IMR-90 (cell line): ENCODE data around the gene KYAT1. TPM values are rescaled to one million over a fixed set of nuclear protein-coding genes. Genes with fewer than 3 reads are reported as not detected.

ENCODE experiments used
- ATAC-seq: fragments of 200-7000 bp; cut with Tn5 transposase; 2 replicates; pipeline ENCODE4 v1.9.1; 2020; ENCODE audit warnings: low read depth, mild to moderate bottlenecking, moderate library complexity
- BruUV-seq: library from RNA; stranded (reverse); fragments of 400-500 nt; replicated peaks from 2 replicates; lab custom pipeline; 2021; lab: Mats Ljungman, UMichigan
- CTCF ChIA-PET: fragments of 300-600 bp; formaldehyde crosslinking; extraction: SDS; loops from one replicate; lab custom pipeline; 2021; ENCODE audit warnings: antibody characterized with exemption; lab: Yijun Ruan, JAX
- POLR2A ChIA-PET: fragments of 300-600 bp; sonication (Branson Sonifier 250); formaldehyde crosslinking; loops from one replicate; lab custom pipeline; 2022; ENCODE audit warnings: antibody characterized with exemption; ENCODE audit not compliant: unreplicated experiment; lab: Charles Lee
- DNase-seq: peaks from one replicate; pipeline ENCODE4 v3.0.0; 2013
- H2AFZ ChIP-seq: replicated peaks from 2 replicates; pipeline ENCODE3; 2013; ENCODE audit warnings: low read length, mild to moderate bottlenecking; ENCODE audit not compliant: poor library complexity
- H2AK5ac ChIP-seq: 2 replicates; pipeline ENCODE4 v1.6.1; 2013; ENCODE audit warnings: low read depth, low read length, inconsistent platforms
- H2AK9ac ChIP-seq: replicated peaks from 2 replicates; pipeline ENCODE3; 2013; ENCODE audit warnings: mild to moderate bottlenecking, low read depth, low read length, moderate library complexity; ENCODE audit not compliant: poor library complexity
- H2BK120ac ChIP-seq: 2 replicates; pipeline ENCODE4 v1.6.1; 2013; ENCODE audit warnings: low read depth, low read length, inconsistent platforms
- H2BK15ac ChIP-seq: 3 replicates; pipeline ENCODE4 v1.6.1; 2013; ENCODE audit warnings: low read depth, low read length, inconsistent platforms
- H2BK20ac ChIP-seq: 2 replicates; pipeline ENCODE4 v1.6.1; 2013; ENCODE audit warnings: low read depth, mild to moderate bottlenecking, inconsistent platforms, low read length, moderate library complexity
- H2BK5ac ChIP-seq: 2 replicates; pipeline ENCODE4 v1.6.1; 2013; ENCODE audit warnings: mild to moderate bottlenecking, low read depth, low read length, inconsistent platforms; ENCODE audit not compliant: poor library complexity, severe bottlenecking
- H3K14ac ChIP-seq: replicated peaks from 2 replicates; pipeline ENCODE4 v1.6.1; 2013; ENCODE audit warnings: low read depth, low read length, inconsistent platforms
- H3K18ac ChIP-seq: 2 replicates; pipeline ENCODE4 v1.6.1; 2013; ENCODE audit warnings: low read depth, low read length, control low read depth
- H3K23ac ChIP-seq: 2 replicates; pipeline ENCODE4 v1.6.1; 2013; ENCODE audit warnings: low read depth, low read length, inconsistent platforms
- H3K27ac ChIP-seq: 2 replicates; pipeline ENCODE4 v1.5.1; 2013; ENCODE audit warnings: mild to moderate bottlenecking, control low read depth, low read length; ENCODE audit not compliant: insufficient read depth
- H3K27me3 ChIP-seq: 2 replicates; pipeline ENCODE4 v1.6.1; 2013; ENCODE audit warnings: low read length; ENCODE audit not compliant: control insufficient read depth, insufficient read depth
- H3K36me3 ChIP-seq: 2 replicates; pipeline ENCODE4 v1.6.1; 2013; ENCODE audit warnings: low read length, mixed read lengths; ENCODE audit not compliant: control insufficient read depth, insufficient read depth
- H3K4ac ChIP-seq: 2 replicates; pipeline ENCODE4 v1.6.1; 2013; ENCODE audit warnings: low read depth, low read length, inconsistent platforms
- H3K4me1 ChIP-seq: 2 replicates; pipeline ENCODE4 v1.6.1; 2013; ENCODE audit warnings: low read length, mixed read lengths; ENCODE audit not compliant: control insufficient read depth, insufficient read depth
- H3K4me2 ChIP-seq: 2 replicates; pipeline ENCODE4 v1.6.1; 2013; ENCODE audit warnings: low read depth, mild to moderate bottlenecking, control low read depth, low read length, moderate library complexity
- H3K4me3 ChIP-seq: 2 replicates; pipeline ENCODE4 v1.5.1; 2013; ENCODE audit warnings: low read depth, mild to moderate bottlenecking, control low read depth, low read length, moderate library complexity; ENCODE audit not compliant: insufficient read depth
- H3K56ac ChIP-seq: 2 replicates; pipeline ENCODE4 v1.6.1; 2013; ENCODE audit warnings: low read length, inconsistent platforms; ENCODE audit not compliant: insufficient read depth; ENCODE audit errors: extremely low read depth
- H3K79me1 ChIP-seq, 2 experiments: 2 replicates each; pipeline ENCODE4 v1.6.1; 2013; ENCODE audit warnings: low read length in 2 of 2, inconsistent platforms in 1 of 2, low read depth in 1 of 2
- H3K9ac ChIP-seq: 2 replicates; pipeline ENCODE4 v1.6.1; 2013; ENCODE audit warnings: low read depth, low read length, control low read depth
- H3K9me1 ChIP-seq: 2 replicates; pipeline ENCODE4 v1.6.1; 2013; ENCODE audit warnings: low read length, inconsistent platforms; ENCODE audit not compliant: insufficient read depth
- H3K9me3 ChIP-seq: 2 replicates; pipeline ENCODE4 v1.6.1; 2013; ENCODE audit warnings: low read length; ENCODE audit not compliant: control insufficient read depth, insufficient read depth
- H4K20me1 ChIP-seq: 2 replicates; pipeline ENCODE4 v1.6.1; 2013; ENCODE audit warnings: low read length, inconsistent platforms; ENCODE audit not compliant: insufficient read depth
- H4K5ac ChIP-seq: 2 replicates; pipeline ENCODE4 v1.6.1; 2013; ENCODE audit warnings: mild to moderate bottlenecking, low read depth, low read length, control low read depth
- H4K8ac ChIP-seq, 2 experiments: 2 replicates each; pipeline ENCODE4 v1.6.1; 2013; ENCODE audit warnings: low read depth in 2 of 2, low read length in 2 of 2, control low read depth in 1 of 2, inconsistent platforms in 1 of 2
- H4K91ac ChIP-seq: 2 replicates; pipeline ENCODE4 v1.6.1; 2013; ENCODE audit warnings: low read depth, low read length, inconsistent platforms; ENCODE audit not compliant: insufficient read depth
- BHLHE40 ChIP-seq: fragments of 150-350 bp; IDR thresholded peaks from 2 replicates; pipeline ENCODE4 v1.6.1; 2016; ENCODE audit warnings: mild to moderate bottlenecking, low read depth, low read length
- CEBPB ChIP-seq: IDR thresholded peaks from 2 replicates; pipeline ENCODE4 v1.6.1; 2012; ENCODE audit warnings: low read depth, low read length, improper control_type of control experiment
- CHD1 ChIP-seq: IDR thresholded peaks from 2 replicates; pipeline ENCODE4 v1.6.1; 2012; ENCODE audit warnings: low read depth, low read length, improper control_type of control experiment
- FOS ChIP-seq: fragments of 150-350 bp; IDR thresholded peaks from 2 replicates; pipeline ENCODE4 v1.6.1; 2016; ENCODE audit warnings: low read depth, low read length
- MAZ ChIP-seq: IDR thresholded peaks from 2 replicates; pipeline ENCODE4 v1.6.1; 2012; ENCODE audit warnings: low read depth, mild to moderate bottlenecking, low read length, improper control_type of control experiment, moderate library complexity, borderline replicate concordance
- MXI1 ChIP-seq: IDR thresholded peaks from 2 replicates; pipeline ENCODE4 v1.6.1; 2012; ENCODE audit warnings: low read depth, mild to moderate bottlenecking, low read length, moderate library complexity, borderline replicate concordance
- RAD21 ChIP-seq: IDR thresholded peaks from 2 replicates; pipeline ENCODE4 v1.6.1; 2012; ENCODE audit warnings: low read length, improper control_type of control experiment
- RCOR1 ChIP-seq: IDR thresholded peaks from 2 replicates; pipeline ENCODE4 v1.6.1; 2012; ENCODE audit warnings: mild to moderate bottlenecking, low read length, improper control_type of control experiment; ENCODE audit not compliant: insufficient replicate concordance
- RFX5 ChIP-seq: IDR thresholded peaks from 2 replicates; pipeline ENCODE4 v1.8.0; 2012; ENCODE audit warnings: low read depth, mild to moderate bottlenecking, low read length, moderate library complexity
- SMC3 ChIP-seq: fragments of 150-350 bp; IDR thresholded peaks from 2 replicates; pipeline ENCODE4 v1.6.1; 2016; ENCODE audit warnings: low read depth, mild to moderate bottlenecking, antibody characterized with exemption, low read length, moderate library complexity
- WGBS, 2 experiments: methylation state at CpG; one replicate each; pipeline versions ENCODE4 v1.1.5 to v1.1.7; 2013; ENCODE audit warnings: missing lambda C conversion rate in 2 of 2; ENCODE audit not compliant: insufficient read length in 1 of 2; ENCODE audit errors: extremely low coverage in 2 of 2; 5-methylcytosine and 5-hydroxymethylcytosine counted together
- dilution Hi-C: fragments of 300-500 bp; cut with HindIII; formaldehyde crosslinking; loops from one replicate; pipeline ENCODE4 v1.14.3; 2018; ENCODE audit warnings: low sequenced_read_pairs; ENCODE audit not compliant: unreplicated experiment
- in situ Hi-C: fragments of 300-500 bp; cut with MboI; formaldehyde crosslinking; loops from 3 replicates; pipeline ENCODE4 v1.14.3; 2019; ENCODE audit warnings: low sequenced_read_pairs, inconsistent platforms, mixed read lengths
- intact Hi-C: fragments of 100-400 bp; cut with micrococcal nuclease; formaldehyde crosslinking; loops from 2 replicates; pipeline ENCODE4 v1.10.0; 2022
- polyA plus RNA-seq, 3 experiments: library from polyadenylated mRNA; depleted of rRNA; stranded (reverse); fragments of >200 nt; gene quantifications; 2 replicates each; pipeline ENCODE4 v1.2.3, GENCODE V29; 2012; ENCODE audit warnings: low replicate concordance in 1 of 3
- total RNA-seq: library from RNA; depleted of rRNA; stranded (reverse); fragments of >200 nt; gene quantifications from 2 replicates; pipeline ENCODE4 v1.2.3, GENCODE V29; 2012
- TF ChIP-seq, protein P1 (sequence below): fragments of 150-350 bp; IDR thresholded peaks from 2 replicates; pipeline ENCODE4 v1.6.1; 2017; ENCODE audit warnings: mild to moderate bottlenecking, antibody characterized with exemption, low read length, low read depth

The KYAT1 gene
- total and polyA plus RNA-seq, 2 of the 4 experiments (the other 2 are of a cell fraction), result 6.8 to 9.5 TPM

DNA sequence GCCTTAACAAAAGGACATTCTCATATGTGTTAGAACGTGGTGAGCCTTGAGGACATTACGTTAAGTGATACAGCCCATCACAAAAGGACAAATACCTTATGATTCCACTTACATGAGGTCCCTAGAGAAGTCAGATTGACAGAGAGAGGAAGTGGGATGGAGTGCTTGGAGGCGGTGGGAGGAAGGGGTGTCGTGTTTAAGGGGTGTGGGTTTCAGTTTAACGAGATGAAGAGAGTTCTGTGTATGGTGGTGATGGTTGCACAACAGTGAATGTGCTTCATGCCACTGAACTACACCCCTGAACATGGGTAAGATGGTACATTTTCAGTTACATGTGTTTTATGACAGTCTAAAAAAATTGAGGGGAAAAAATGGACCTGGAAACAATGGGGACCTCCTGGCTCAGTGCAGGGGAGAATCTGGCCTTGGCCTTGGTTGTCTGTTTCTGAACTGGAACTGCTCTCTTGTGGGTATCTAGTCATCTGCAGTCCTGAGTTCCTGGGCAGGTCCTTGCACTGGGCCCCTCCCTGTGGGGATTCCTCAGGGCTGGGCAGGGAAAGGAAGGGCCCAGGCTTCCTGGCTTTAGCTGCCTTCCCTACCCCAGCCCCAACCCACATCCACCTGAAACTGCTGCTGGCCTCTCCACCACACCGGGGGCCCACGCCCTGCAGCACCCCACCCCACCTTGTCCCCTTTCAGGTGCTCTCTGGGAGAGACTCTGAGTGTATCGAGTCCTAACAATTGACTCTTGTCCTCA is 18.0 kb upstream of the KYAT1 start:
- BruUV-seq, result no TSS peak
- no peak overlapping the region for H2BK20ac ChIP-seq
- peaks cover 16% of the 10 kb centered on the region for H4K20me1 ChIP-seq
- H4K5ac ChIP-seq, result no peak overlapping the region
- H3K79me1 ChIP-seq, result peaks cover 24 to 78% of the 10 kb centered on the region in 2 experiments
- H3K4ac ChIP-seq, result 0 out of 2 replicates have a peak overlapping the region, but pooled peaks have one; percentile 20
- no peaks in the 10 kb centered on the region for H3K9me3 ChIP-seq
- no peak overlapping the region for H2BK15ac ChIP-seq
- H3K4me3 ChIP-seq, result no peak overlapping the region
- no peak overlapping the region for H3K18ac ChIP-seq
- H3K9ac ChIP-seq, result no peak overlapping the region
- WGBS, 2 experiments, result 100% methylated on average over 2 of the region's 8 CpGs; no CpG with 5 or more reads in 1 of the 2 experiments
- H3K4me2 ChIP-seq, result no peak overlapping the region
- no peak overlapping the region for H4K91ac ChIP-seq
- CTCF ChIA-PET, result no interaction called here
- peaks cover 18% of the 10 kb centered on the region for H3K9me1 ChIP-seq
- peak overlapping the region; percentile 11 for H2AK9ac ChIP-seq
- no peak overlapping the region for H3K27ac ChIP-seq
- H2AK5ac ChIP-seq, result no peak overlapping the region; the same call in 1 of the 2 replicates
- no peak for DNase-seq
- H3K56ac ChIP-seq, result no peak overlapping the region
- H2BK5ac ChIP-seq, result peak overlapping the region; percentile 43
- peak overlapping the region; percentile 17 for H2AFZ ChIP-seq
- no peak overlapping the region for H2BK120ac ChIP-seq
- dilution Hi-C loops, result no loop called here
- intact Hi-C loops, result no loop called here
- no peaks in the 10 kb centered on the region for H3K27me3 ChIP-seq
- 0 out of 2 replicates have a peak, but pooled peaks have one; percentile 19 for ATAC-seq
- H3K23ac ChIP-seq, result no peak overlapping the region
- TF ChIP-seq FOS (no peak), MAZ (peak; percentile 37; the same call in 1 of the 2 replicates), RCOR1 (no peak), RAD21 (no peak), CEBPB (peak; percentile 56; the same call in 1 of the 2 replicates), RFX5 (no peak), BHLHE40 (no peak), MXI1 (no peak), SMC3 (no peak), CHD1 (no peak)
- TF ChIP-seq, protein P1, sequence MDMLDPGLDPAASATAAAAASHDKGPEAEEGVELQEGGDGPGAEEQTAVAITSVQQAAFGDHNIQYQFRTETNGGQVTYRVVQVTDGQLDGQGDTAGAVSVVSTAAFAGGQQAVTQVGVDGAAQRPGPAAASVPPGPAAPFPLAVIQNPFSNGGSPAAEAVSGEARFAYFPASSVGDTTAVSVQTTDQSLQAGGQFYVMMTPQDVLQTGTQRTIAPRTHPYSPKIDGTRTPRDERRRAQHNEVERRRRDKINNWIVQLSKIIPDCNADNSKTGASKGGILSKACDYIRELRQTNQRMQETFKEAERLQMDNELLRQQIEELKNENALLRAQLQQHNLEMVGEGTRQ, result no peak
- peaks cover 7% of the 10 kb centered on the region for H3K4me1 ChIP-seq
- H4K8ac ChIP-seq, result peak overlapping the region in 1 of 2 experiments; percentile 24; a peak in 1 of 4 replicates
- H3K36me3 ChIP-seq, result peaks cover 26% of the 10 kb centered on the region
- in situ Hi-C loops, result no loop called here
- POLR2A ChIA-PET, result no interaction called here
- H3K14ac ChIP-seq, result 0 out of 2 replicates have a peak overlapping the region, but pooled peaks have one; percentile 62
